Measurements from ENCODE around the gene FPGS. TPM values are rescaled to one million over a fixed set of nuclear protein-coding genes. Genes with fewer than 3 reads are reported as not detected.

The FPGS gene
- polyA plus RNA-seq, 3 donors, result 21.3 to 28.5 (median 25.2) TPM

DNA sequence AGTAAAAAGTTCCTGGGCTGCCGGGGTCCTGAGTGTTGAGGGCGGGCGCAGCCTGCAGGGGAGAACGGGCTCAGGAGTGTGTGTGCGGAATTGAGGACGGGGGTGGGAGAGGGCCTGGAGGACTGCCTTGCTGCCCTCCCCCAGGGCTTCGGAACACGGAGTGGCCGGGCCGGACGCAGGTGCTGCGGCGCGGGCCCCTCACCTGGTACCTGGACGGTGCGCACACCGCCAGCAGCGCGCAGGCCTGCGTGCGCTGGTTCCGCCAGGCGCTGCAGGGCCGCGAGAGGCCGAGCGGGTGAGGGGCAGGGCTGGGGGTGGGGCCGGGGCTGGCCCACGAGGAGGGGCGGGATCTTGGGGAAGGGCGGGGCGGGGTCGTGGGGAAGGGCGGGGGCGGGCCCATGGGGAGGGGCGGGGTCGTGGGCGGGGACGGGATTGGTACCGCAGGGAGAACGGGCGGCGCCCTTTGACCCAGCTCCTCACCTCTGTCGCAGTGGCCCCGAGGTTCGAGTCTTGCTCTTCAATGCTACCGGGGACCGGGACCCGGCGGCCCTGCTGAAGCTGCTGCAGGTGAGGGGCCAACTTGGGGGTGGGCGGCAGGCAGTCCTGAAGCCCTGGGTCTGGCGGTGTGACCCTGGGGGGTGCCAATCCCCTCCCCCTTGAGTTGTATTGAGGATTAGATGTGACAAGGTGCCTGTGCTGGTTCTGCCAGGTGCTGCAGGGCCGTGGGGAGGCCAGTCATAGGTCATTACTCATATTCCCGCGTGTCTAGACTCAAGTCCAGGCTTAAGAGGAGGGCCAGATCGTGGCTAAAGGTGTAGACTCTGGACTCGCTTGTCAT lies 7.1 kb downstream of the FPGS start:
- TF ChIP-seq, protein P1, sequence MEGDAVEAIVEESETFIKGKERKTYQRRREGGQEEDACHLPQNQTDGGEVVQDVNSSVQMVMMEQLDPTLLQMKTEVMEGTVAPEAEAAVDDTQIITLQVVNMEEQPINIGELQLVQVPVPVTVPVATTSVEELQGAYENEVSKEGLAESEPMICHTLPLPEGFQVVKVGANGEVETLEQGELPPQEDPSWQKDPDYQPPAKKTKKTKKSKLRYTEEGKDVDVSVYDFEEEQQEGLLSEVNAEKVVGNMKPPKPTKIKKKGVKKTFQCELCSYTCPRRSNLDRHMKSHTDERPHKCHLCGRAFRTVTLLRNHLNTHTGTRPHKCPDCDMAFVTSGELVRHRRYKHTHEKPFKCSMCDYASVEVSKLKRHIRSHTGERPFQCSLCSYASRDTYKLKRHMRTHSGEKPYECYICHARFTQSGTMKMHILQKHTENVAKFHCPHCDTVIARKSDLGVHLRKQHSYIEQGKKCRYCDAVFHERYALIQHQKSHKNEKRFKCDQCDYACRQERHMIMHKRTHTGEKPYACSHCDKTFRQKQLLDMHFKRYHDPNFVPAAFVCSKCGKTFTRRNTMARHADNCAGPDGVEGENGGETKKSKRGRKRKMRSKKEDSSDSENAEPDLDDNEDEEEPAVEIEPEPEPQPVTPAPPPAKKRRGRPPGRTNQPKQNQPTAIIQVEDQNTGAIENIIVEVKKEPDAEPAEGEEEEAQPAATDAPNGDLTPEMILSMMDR (IDR thresholded peaks at IDR 0.05), result no peak
- H3K36me3 ChIP-seq (replicated peaks in 1 of 2; ENCODE audit: control insufficient read depth in 1 of 2, insufficient read depth in 2 of 2, low read length in 2 of 2), result peaks cover 49 to 60% of the 10 kb centered on the region in 2 donors
- no peak overlapping the region for H3K27ac ChIP-seq (ENCODE audit: low read depth in 1 of 2, low read length in 2 of 2)
- peaks cover 5% of the 10 kb centered on the region for H3K4me1 Mint-ChIP-seq
- no peaks in the 10 kb centered on the region for H3K27me3 ChIP-seq (ENCODE audit: control insufficient read depth in 2 of 2, insufficient read depth in 2 of 2, low read length in 2 of 2)
- H3K4me1 ChIP-seq (ENCODE audit: control insufficient read depth in 1 of 2, insufficient read depth in 2 of 2, low read length in 2 of 2), result no peaks in the 10 kb centered on the region
- H3K9me3 Mint-ChIP-seq, result no peaks in the 10 kb centered on the region
- no peak overlapping the region for H3K4me3 Mint-ChIP-seq
- H3K27ac Mint-ChIP-seq, result peak overlapping the region in 1 of 7 donors; percentile 58
- peaks cover under 1% of the 10 kb centered on the region for H4K20me1 ChIP-seq (ENCODE audit: insufficient read depth, low read length)
- H3K9me3 ChIP-seq (replicated peaks in 1 of 2; ENCODE audit: control insufficient read depth in 1 of 2, insufficient read depth in 1 of 2, low read length in 2 of 2), result no peaks in the 10 kb centered on the region
- intact Hi-C loops (cut with micrococcal nuclease), result no loop called here
- peaks cover 52 to 66% of the 10 kb centered on the region in 2 donors for H3K36me3 Mint-ChIP-seq
- H3K4me2 ChIP-seq (replicated peaks; ENCODE audit: extremely low read depth, low read length, poor library complexity, severe bottlenecking), result no peak overlapping the region
- no peak for DNase-seq
- H3K79me2 ChIP-seq (ENCODE audit: insufficient read depth, low read length), result peaks cover 4% of the 10 kb centered on the region
- WGBS (ENCODE audit: insufficient coverage), result 94% methylated on average over 24 of the region's 57 CpGs
- H3K9ac ChIP-seq (ENCODE audit: insufficient read depth, low read length, poor library complexity, severe bottlenecking), result no peak overlapping the region
- no peak overlapping the region for H3K4me3 ChIP-seq (replicated peaks in 1 of 3; ENCODE audit: low read depth in 2 of 3, low read length in 3 of 3)
- H2AFZ ChIP-seq (ENCODE audit: insufficient read depth, low read depth, low read length, poor library complexity, severe bottlenecking), result no peak overlapping the region
- H3K27me3 Mint-ChIP-seq (ENCODE audit: low read depth in 3 of 3), result peaks cover 0 to 3% (median 0%) of the 10 kb centered on the region in 3 donors

DNA sequence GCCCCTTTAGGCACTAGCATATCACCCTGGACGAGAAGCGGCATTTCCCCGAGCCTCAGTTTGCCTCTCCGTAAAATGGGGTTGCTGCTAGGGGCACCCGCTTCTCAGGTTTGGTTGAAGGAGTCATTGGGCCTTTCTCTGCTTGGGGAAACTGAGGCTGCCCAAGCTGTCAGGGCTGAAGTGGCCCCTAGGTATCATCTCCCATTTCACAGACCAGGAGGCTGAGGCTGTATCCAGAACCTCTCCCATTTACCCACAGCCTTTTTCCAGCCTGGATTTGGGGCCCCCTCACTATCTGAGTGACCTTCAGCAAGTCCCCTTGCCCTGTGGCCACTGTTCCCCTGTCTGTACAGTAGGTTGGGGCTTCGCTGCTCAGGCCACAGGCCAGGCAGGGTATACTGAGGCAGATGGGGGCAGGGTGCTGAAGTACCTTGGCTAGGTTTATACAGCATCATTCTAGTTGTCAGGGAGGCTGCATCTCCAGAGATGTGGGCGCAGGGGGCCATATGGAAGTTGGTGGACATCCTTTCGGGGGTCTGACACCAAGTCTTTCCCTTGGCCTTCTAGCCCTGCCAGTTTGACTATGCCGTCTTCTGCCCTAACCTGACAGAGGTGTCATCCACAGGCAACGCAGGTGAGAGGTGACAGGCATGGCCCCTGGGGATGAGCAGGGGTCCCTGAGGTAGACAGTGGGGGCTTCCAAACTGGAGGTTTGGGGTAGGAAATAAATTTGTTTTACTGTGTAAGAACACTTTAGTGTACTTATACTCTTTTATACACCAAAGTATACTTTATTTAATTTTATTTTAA lies 7.9 kb downstream of the FPGS start:
- H4K20me1 ChIP-seq (ENCODE audit: insufficient read depth, low read length), result no peaks in the 10 kb centered on the region
- 100% methylated on average over 9 of the region's 10 CpGs for WGBS (ENCODE audit: insufficient coverage)
- Mint-ChIP-seq H3K4me1 (peaks cover 5% of the 10 kb centered on the region), H3K27ac (peak overlapping the region in 1 of 7 donors; percentile 70), H3K36me3 (peaks cover 53 to 73% of the 10 kb centered on the region in 2 donors), H3K4me3 (no peak overlapping the region), H3K27me3 (ENCODE audit: low read depth in 3 of 3) (peaks cover 0 to 3% (median 1%) of the 10 kb centered on the region in 3 donors), H3K9me3 (no peaks in the 10 kb centered on the region)
- TF ChIP-seq, protein P1 (IDR thresholded peaks at IDR 0.05), result no peak
- no peak overlapping the region for H3K27ac ChIP-seq (ENCODE audit: low read depth in 1 of 2, low read length in 2 of 2)
- no peak overlapping the region for H3K4me2 ChIP-seq (replicated peaks; ENCODE audit: extremely low read depth, low read length, poor library complexity, severe bottlenecking)
- H3K4me3 ChIP-seq (replicated peaks in 1 of 3; ENCODE audit: low read depth in 2 of 3, low read length in 3 of 3), result no peak overlapping the region
- no peaks in the 10 kb centered on the region for H3K27me3 ChIP-seq (ENCODE audit: control insufficient read depth in 2 of 2, insufficient read depth in 2 of 2, low read length in 2 of 2)
- H2AFZ ChIP-seq (ENCODE audit: insufficient read depth, low read depth, low read length, poor library complexity, severe bottlenecking), result no peak overlapping the region
- H3K4me1 ChIP-seq (ENCODE audit: control insufficient read depth in 1 of 2, insufficient read depth in 2 of 2, low read length in 2 of 2), result no peaks in the 10 kb centered on the region
- H3K9me3 ChIP-seq (replicated peaks in 1 of 2; ENCODE audit: control insufficient read depth in 1 of 2, insufficient read depth in 1 of 2, low read length in 2 of 2), result no peaks in the 10 kb centered on the region
- H3K9ac ChIP-seq (ENCODE audit: insufficient read depth, low read length, poor library complexity, severe bottlenecking), result no peak overlapping the region
- no peak for DNase-seq
- H3K79me2 ChIP-seq (ENCODE audit: insufficient read depth, low read length), result no peaks in the 10 kb centered on the region
- H3K36me3 ChIP-seq (replicated peaks in 1 of 2; ENCODE audit: control insufficient read depth in 1 of 2, insufficient read depth in 2 of 2, low read length in 2 of 2), result peaks cover 58 to 68% of the 10 kb centered on the region in 2 donors
- intact Hi-C loops (cut with micrococcal nuclease), result no loop called here

All from CD14-positive monocyte (primary cell).